ENCODE results near the gene EI24.

- TF ChIP-seq CTCF (IDR thresholded peaks at IDR 0.05; ENCODE audit: low read depth, low read length, poor library complexity, severe bottlenecking) (no peak), EZH2phosphoT487 (IDR thresholded peaks at IDR 0.05; ENCODE audit: borderline replicate concordance, low read length) (no peak)
Observed at GRCh38 chr11:125559888-125560287, 9.4 kb upstream of the EI24 start.

Measured in DOHH2 (cell line).